ENCODE results near the gene TMCO1.
"Not testable (repeated sequence)": the region's sequence is repeated elsewhere in the genome, so short reads cannot be mapped to it uniquely, and the experiment has no call there.

Gene TMCO1

GRCh38 chr1:165688046-165688445 lies 80.6 kb downstream of the TMCO1 start:
- DNase-seq (ENCODE audit: extremely low read depth in 1 of 2, low read depth in 1 of 2): no peak

DNA sequence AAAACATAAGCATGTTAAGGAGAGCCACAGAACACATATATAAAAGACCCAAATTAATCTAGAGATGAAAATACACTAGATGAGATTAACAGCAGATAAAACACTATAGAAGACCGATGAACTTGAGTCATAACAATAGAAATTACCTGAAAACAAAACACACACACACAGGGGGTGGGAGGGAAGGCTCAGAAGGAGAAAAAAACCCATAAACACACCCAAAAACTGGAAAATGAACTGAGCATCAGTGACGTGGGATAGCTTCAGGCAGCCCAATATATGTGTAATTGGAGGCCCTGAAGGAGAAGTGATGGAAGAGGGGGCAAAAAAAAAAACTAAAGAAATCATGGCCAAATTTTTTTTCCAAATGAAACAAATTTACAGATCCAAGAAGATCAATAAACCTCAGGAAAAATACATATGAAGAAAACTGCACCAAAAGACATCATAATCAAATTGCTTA lies 81.7 kb downstream of the TMCO1 start:
- DNase-seq (ENCODE audit: extremely low read depth in 1 of 2, low read depth in 1 of 2): no peak

DNA sequence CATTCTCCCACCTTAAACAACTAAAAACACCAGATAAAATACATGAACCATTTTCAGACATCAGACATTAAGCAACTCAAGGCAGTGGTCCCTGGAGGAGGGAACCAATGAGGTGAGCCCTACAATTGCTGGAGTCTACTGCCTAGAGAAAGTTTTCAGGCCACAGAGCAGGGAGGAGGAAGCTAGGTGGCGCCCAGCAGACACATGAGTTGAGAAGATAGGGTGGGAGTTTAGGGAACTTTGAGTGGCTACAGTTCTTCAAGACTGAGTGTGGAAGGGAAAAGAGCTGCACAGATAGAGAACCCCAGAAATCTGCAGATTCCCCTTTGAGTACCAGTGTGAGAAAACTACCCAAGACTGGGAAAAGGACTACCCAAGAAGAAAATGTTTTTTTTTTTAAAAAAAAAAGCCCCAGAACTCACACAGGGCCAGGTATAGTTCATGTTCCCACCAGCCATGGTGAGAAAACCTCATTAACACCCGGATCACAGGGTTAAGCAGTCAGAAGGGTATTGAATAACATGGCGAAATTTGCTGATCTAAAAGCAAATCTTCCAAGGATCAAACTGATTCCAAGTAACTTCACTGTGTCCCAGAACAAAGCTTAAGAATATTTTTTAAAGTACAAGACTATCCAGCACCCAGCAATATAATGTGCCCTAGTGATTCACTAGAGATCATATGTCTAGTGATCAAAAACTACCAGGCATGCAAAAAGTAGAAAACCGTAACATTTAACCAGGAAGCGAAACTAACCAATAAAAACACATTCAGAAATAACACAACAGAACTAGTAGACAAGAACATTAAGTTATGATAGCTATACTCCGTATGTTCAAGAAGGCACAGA lies 82.3 kb downstream of the TMCO1 start:
- no peak for DNase-seq (ENCODE audit: extremely low read depth in 1 of 2, low read depth in 1 of 2)

GRCh38 chr1:165683848-165684485 lies 84.7 kb downstream of the TMCO1 start:
- no peak for DNase-seq (ENCODE audit: extremely low read depth in 1 of 2, low read depth in 1 of 2)

GRCh38 chr1:165680773-165681172 lies 87.9 kb downstream of the TMCO1 start:
- not testable (repeated sequence) for DNase-seq (ENCODE audit: extremely low read depth in 1 of 2, low read depth in 1 of 2)

DNA sequence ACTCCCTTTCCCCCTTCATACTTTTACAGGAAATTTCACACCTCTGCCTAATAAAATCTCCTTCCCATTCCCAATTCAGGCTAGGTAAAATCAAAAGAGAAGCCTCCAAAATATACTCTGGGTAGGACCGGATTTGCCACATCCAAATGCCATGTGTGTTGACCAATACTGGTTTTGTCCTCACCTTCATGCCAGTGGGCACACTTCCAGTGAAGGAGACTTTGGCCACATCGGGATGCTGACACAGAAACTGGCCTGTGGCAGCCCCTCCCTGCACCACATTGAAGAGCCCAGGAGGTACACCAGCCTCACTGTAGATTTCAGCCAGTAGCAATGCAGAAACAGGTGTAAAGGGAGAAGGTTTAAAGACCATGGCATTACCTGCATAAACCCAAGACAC lies 88.4 kb downstream of the TMCO1 start:
- no peak for DNase-seq (ENCODE audit: extremely low read depth in 1 of 2, low read depth in 1 of 2)

DNA sequence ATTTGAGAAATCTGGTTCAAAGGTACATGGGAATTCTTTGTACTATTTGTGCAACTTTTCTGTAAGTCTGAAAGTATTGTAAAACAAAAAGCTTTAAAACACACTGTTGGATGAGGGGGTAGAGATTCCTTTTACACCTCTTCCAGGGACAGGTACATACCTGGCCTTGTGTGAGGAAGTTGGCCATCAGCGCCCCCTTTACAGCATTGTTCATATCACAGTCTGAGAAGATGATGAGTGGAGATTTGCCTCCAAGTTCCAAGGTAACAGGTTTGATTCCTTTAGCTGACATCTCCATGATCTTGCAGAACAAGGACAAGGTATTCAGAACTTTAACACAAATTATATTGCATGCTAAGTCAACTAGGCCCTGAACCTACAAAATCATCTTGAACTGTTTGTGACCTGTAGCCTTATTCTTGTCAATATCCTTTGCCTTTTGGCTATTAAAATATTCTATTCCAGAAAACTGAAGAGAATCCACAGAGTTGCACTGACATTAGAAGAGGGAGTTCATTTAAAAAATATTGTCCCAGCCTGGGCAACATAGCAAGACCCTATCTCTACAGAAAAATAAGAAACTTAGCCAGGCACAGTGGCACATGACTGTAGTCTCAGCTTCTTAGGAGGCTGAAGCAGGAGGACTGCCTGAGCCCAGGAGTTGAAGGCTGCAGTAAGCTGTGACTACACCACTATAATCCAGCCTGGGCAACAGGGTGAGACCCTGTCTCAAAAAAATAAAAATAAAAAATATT lies 89.2 kb downstream of the TMCO1 start:
- DNase-seq (ENCODE audit: extremely low read depth in 1 of 2, low read depth in 1 of 2): no peak

DNA sequence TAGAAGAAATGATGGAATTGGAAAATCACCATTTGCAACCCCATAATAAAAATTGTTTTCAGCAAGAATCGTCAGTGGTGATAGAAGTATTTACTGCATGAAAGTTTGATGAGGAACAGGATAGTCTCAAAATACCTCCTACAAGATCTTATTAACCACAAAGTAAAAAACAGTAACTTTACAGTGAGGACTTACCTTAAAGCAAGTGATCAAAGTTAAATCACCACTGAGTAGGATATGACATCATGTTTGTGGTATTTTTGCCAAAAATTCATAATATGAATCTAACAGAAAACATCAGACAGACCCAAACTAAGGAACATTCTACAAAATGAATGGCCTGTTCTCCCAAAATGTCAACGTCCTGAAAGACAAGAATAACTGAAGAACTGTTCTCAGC lies 90.2 kb downstream of the TMCO1 start:
- DNase-seq (ENCODE audit: extremely low read depth in 1 of 2, low read depth in 1 of 2): no peak

Measured in stimulated activated CD8-positive, alpha-beta memory T cell treated with anti-CD3 and anti-CD28 coated beads, Interleukin-7, amount 100 ng/mL, for 48 hours (primary cell).